Liver (tissue), 9 donors: ENCODE results near the gene NEURL3. TPM values are rescaled to one million over a fixed set of nuclear protein-coding genes. Genes with fewer than 3 reads are reported as not detected.

ENCODE experiments used
- DNase-seq: peaks from one replicate; pipeline ENCODE4 v3.0.0-alpha.2; 2017; ENCODE audit warnings: low spot score
- H3K27ac ChIP-seq, 2 donors: one replicate each; pipeline ENCODE4 v1.7.0; 2013; ENCODE audit warnings: inconsistent platforms in 2 of 2, low read length in 2 of 2, control low read depth in 1 of 2, low read depth in 1 of 2, mild to moderate bottlenecking in 1 of 2
- H3K27me3 ChIP-seq, 4 donors: one replicate each; pipeline versions ENCODE4 v1.6.1 to v1.7.0; 2013; ENCODE audit warnings: low read length in 3 of 4, inconsistent platforms in 1 of 4, mild to moderate bottlenecking in 1 of 4, moderate library complexity in 1 of 4; ENCODE audit not compliant: control insufficient read depth in 4 of 4, insufficient read depth in 4 of 4
- H3K36me3 ChIP-seq, 4 donors: one replicate each; pipeline versions ENCODE4 v1.6.1 to v1.7.0; 2013; ENCODE audit warnings: low read length in 3 of 4, mild to moderate bottlenecking in 3 of 4, low read depth in 1 of 4, moderate library complexity in 1 of 4; ENCODE audit not compliant: control insufficient read depth in 4 of 4, insufficient read depth in 3 of 4
- H3K4me1 ChIP-seq, 4 donors: one replicate each; pipeline versions ENCODE4 v1.6.1 to v1.7.0; 2013; ENCODE audit warnings: low read length in 3 of 4, mild to moderate bottlenecking in 3 of 4, moderate library complexity in 1 of 4; ENCODE audit not compliant: control insufficient read depth in 4 of 4, insufficient read depth in 4 of 4
- H3K4me3 ChIP-seq, 3 donors: one replicate each; pipeline versions ENCODE4 v1.6.1 to v1.7.0; 2013; ENCODE audit warnings: low read length in 3 of 3, control low read depth in 1 of 3, low read depth in 1 of 3, mild to moderate bottlenecking in 1 of 3
- H3K9ac ChIP-seq, 2 donors: one replicate each; pipeline ENCODE4 v1.7.0; 2013; ENCODE audit warnings: low read length in 2 of 2, mild to moderate bottlenecking in 2 of 2, moderate library complexity in 2 of 2, control low read depth in 1 of 2, low read depth in 1 of 2
- H3K9me3 ChIP-seq, 4 donors: one replicate each; pipeline versions ENCODE4 v1.6.1 to v1.7.0; 2013; ENCODE audit warnings: low read length in 3 of 4; ENCODE audit not compliant: control insufficient read depth in 4 of 4
- ATF3 ChIP-seq: IDR thresholded peaks from 2 replicates; pipeline ENCODE4 v1.6.1; 2016; ENCODE audit warnings: antibody characterized with exemption
- CTCF ChIP-seq: fragments of 150-350 bp; IDR thresholded peaks from 2 replicates; pipeline ENCODE4 v1.5.1; 2017; ENCODE audit warnings: improper control_type of control experiment, low read depth, low read length; ENCODE audit not compliant: missing input control
- EGR1 ChIP-seq, 2 donors: IDR thresholded peaks; 2 replicates each; pipeline ENCODE4 v1.6.1; 2016 to 2018; ENCODE audit warnings: antibody characterized with exemption in 2 of 2, low read depth in 2 of 2
- FOXA1 ChIP-seq: IDR thresholded peaks from 2 replicates; pipeline ENCODE4 v1.6.1; 2016; ENCODE audit warnings: antibody characterized with exemption
- FOXA2 ChIP-seq: IDR thresholded peaks from 2 replicates; pipeline ENCODE4 v1.6.1; 2016; ENCODE audit warnings: antibody characterized with exemption
- GABPA ChIP-seq, 2 donors: IDR thresholded peaks in 1 of 2; conservative IDR thresholded peaks in 1 of 2; 2 replicates each; pipeline ENCODE4 v1.6.1; 2016; ENCODE audit warnings: antibody characterized with exemption in 2 of 2, mild to moderate bottlenecking in 1 of 2, moderate library complexity in 1 of 2
- HNF4A ChIP-seq, 2 donors: conservative IDR thresholded peaks; 2 replicates each; pipeline ENCODE4 v1.6.1; 2016; ENCODE audit warnings: antibody characterized with exemption in 2 of 2, mild to moderate bottlenecking in 2 of 2
- HNF4G ChIP-seq: IDR thresholded peaks from 2 replicates; pipeline ENCODE4 v1.6.1; 2016; ENCODE audit warnings: antibody characterized with exemption
- JUND ChIP-seq, 2 donors: IDR thresholded peaks; 2 replicates each; pipeline ENCODE4 v1.6.1; 2016; ENCODE audit warnings: antibody characterized with exemption in 2 of 2
- MAX ChIP-seq: IDR thresholded peaks from 2 replicates; pipeline ENCODE4 v1.6.1; 2016; ENCODE audit warnings: antibody characterized with exemption
- NR2F2 ChIP-seq: IDR thresholded peaks from 2 replicates; pipeline ENCODE4 v1.6.1; 2016; ENCODE audit warnings: antibody characterized with exemption
- RAD21 ChIP-seq, 2 donors: IDR thresholded peaks; 2 replicates each; pipeline ENCODE4 v1.6.1; 2016; ENCODE audit warnings: antibody characterized with exemption in 2 of 2, mild to moderate bottlenecking in 2 of 2
- REST ChIP-seq: IDR thresholded peaks from 2 replicates; pipeline ENCODE4 v1.6.1; 2016; ENCODE audit warnings: antibody characterized with exemption, mild to moderate bottlenecking
- RXRA ChIP-seq, 2 donors: IDR thresholded peaks; 2 replicates each; pipeline ENCODE4 v1.6.1; 2017 to 2018; ENCODE audit warnings: antibody characterized with exemption in 2 of 2, mild to moderate bottlenecking in 1 of 2
- SP1 ChIP-seq: IDR thresholded peaks from 2 replicates; pipeline ENCODE4 v1.6.1; 2018; ENCODE audit warnings: antibody characterized with exemption, mild to moderate bottlenecking
- TAF1 ChIP-seq: conservative IDR thresholded peaks from 2 replicates; pipeline ENCODE4 v1.6.1; 2016; ENCODE audit warnings: antibody characterized with exemption, mild to moderate bottlenecking
- YY1 ChIP-seq: IDR thresholded peaks from 2 replicates; pipeline ENCODE4 v1.6.1; 2016; ENCODE audit warnings: antibody characterized with exemption, mild to moderate bottlenecking
- ZBTB33 ChIP-seq: IDR thresholded peaks from 2 replicates; pipeline ENCODE4 v1.6.1; 2016; ENCODE audit warnings: antibody characterized with exemption
- WGBS: extraction: QIAGEN DNeasy Blood & Tissue Kit; methylation state at CpG from one replicate; pipeline ENCODE4 v1.1.7; 2013; 5-methylcytosine and 5-hydroxymethylcytosine counted together
- polyA plus RNA-seq, 2 donors: library from polyadenylated mRNA; stranded (reverse) in 1 of 2; unstranded in 1 of 2; fragments of 200-250 nt in 1 of 2; fragments of >200 nt in 1 of 2; fragmentation: Nextera tagmentation in 1 of 2; extraction: Ambion mirVana in 1 of 2; gene quantifications; one replicate each; pipeline versions ENCODE4 v1.2.1 to v1.2.3, GENCODE V29; 2013 to 2015
- total RNA-seq, 2 donors: library from RNA; depleted of rRNA; stranded (reverse); fragments of >200 nt; gene quantifications; one replicate each; pipeline ENCODE4 v1.2.3, GENCODE V29; 2014
- donor health status: healthy.
- donor health status: healthy.
- donor health status: healthy.
- donor health status: healthy.
- donor health status: healthy.

The NEURL3 gene
- total and polyA plus RNA-seq, 4 donors, result 0.61 to 3.4 (median 1.4) TPM

- no peak for DNase-seq
- no peaks in the 10 kb centered on the region for H3K27me3 ChIP-seq
- WGBS, result 31% methylated on average over 33 of the region's 33 CpGs
- no peaks in the 10 kb centered on the region for H3K4me1 ChIP-seq
- TF ChIP-seq REST, result peak; percentile 30
- TF ChIP-seq ZBTB33, result no peak
- TF ChIP-seq HNF4G, result no peak
- TF ChIP-seq CTCF, result no peak
- TF ChIP-seq TAF1, result peak; percentile 67
- TF ChIP-seq ATF3, result no peak
- TF ChIP-seq SP1, result peak; percentile 32
- no peak for TF ChIP-seq GABPA (IDR thresholded peaks at IDR 0.05 in 1 of 2, conservative IDR thresholded peaks at IDR 0.05 in 1 of 2)
- no peak for TF ChIP-seq MAX
- TF ChIP-seq NR2F2, result no peak
- TF ChIP-seq RAD21 (IDR thresholded peaks at IDR 0.05), result peak; percentile 8 to 17
- TF ChIP-seq FOXA2, result no peak
- peak in 1 of 2 donors; percentile 61 for TF ChIP-seq JUND (IDR thresholded peaks at IDR 0.05)
- no peak for TF ChIP-seq HNF4A (conservative IDR thresholded peaks at IDR 0.05)
- no peak for TF ChIP-seq EGR1 (IDR thresholded peaks at IDR 0.05; ENCODE audit: low read depth in 2 of 2)
- TF ChIP-seq YY1, result peak; percentile 84
- TF ChIP-seq RXRA (IDR thresholded peaks at IDR 0.05), result peak in 1 of 2 donors; percentile 27
- TF ChIP-seq FOXA1, result no peak
- H3K36me3 ChIP-seq, result no peaks in the 10 kb centered on the region
- H3K27ac ChIP-seq, result peak overlapping the region; percentile 51 to 68
- peak overlapping the region; percentile 4 to 31 for H3K9ac ChIP-seq
- peaks cover 0 to 4% (median 0%) of the 10 kb centered on the region in 4 donors for H3K9me3 ChIP-seq
- H3K4me3 ChIP-seq, result peak overlapping the region; percentile 4 to 45 (median 44)
Measured at GRCh38 chr2:96485751-96486651, 19.2 kb downstream of the NEURL3 start.
